HepG2 (cell line): Measurements from ENCODE around the gene TOR2A. TPM values are rescaled to one million over a fixed set of nuclear protein-coding genes. Genes with fewer than 3 reads are reported as not detected.
A peak's percentile ranks its signal among the peaks of the same experiment; 100 is the strongest.

Source experiments
- HDAC1 ChIP-seq: sonication (generic); formaldehyde crosslinking; IDR thresholded peaks from 2 replicates; pipeline ENCODE4 v1.5.1; 2020; ENCODE audit warnings: mild to moderate bottlenecking, missing genetic modification reagents
- HNF1B ChIP-seq: sonication (generic); formaldehyde crosslinking; IDR thresholded peaks from 2 replicates; pipeline ENCODE4 v1.5.1; 2020; ENCODE audit warnings: mild to moderate bottlenecking, moderate library complexity, missing genetic modification reagents
- KAT7 ChIP-seq: IDR thresholded peaks from 2 replicates; pipeline ENCODE4 v1.6.1; 2018; ENCODE audit warnings: borderline replicate concordance, missing compliant biosample characterization
- MIXL1 ChIP-seq: IDR thresholded peaks from 2 replicates; pipeline ENCODE4 v1.6.1; 2016
- MYPOP ChIP-seq: sonication (generic); formaldehyde crosslinking; IDR thresholded peaks from 2 replicates; pipeline ENCODE4 v1.8.1; 2023; ENCODE audit warnings: mild to moderate bottlenecking, moderate library complexity, missing genetic modification reagents
- MZF1 ChIP-seq: sonication (generic); formaldehyde crosslinking; IDR thresholded peaks from 2 replicates; pipeline ENCODE4 v1.8.1; 2023; ENCODE audit warnings: mild to moderate bottlenecking, missing genetic modification reagents, borderline replicate concordance
- NR2F2 ChIP-seq: IDR thresholded peaks from 2 replicates; pipeline ENCODE4 v1.6.1; 2012; ENCODE audit warnings: low read depth, inconsistent platforms, borderline replicate concordance
- RARA ChIP-seq: IDR thresholded peaks from 2 replicates; pipeline ENCODE4 v1.6.1; 2016; ENCODE audit warnings: missing genetic modification reagents, missing compliant biosample characterization
- REXO4 ChIP-seq: sonication (generic); formaldehyde crosslinking; IDR thresholded peaks from 2 replicates; pipeline ENCODE4 v1.8.0; 2022; ENCODE audit warnings: missing genetic modification reagents, mild to moderate bottlenecking, borderline replicate concordance
- SAP130 ChIP-seq: IDR thresholded peaks from 2 replicates; pipeline ENCODE4 v1.6.1; 2016; ENCODE audit warnings: low read depth
- SP5 ChIP-seq: IDR thresholded peaks from 2 replicates; pipeline ENCODE4 v1.6.1; 2016; ENCODE audit warnings: low read depth, borderline replicate concordance
- ZBTB39 ChIP-seq: sonication (generic); formaldehyde crosslinking; IDR thresholded peaks from 2 replicates; pipeline ENCODE4 v1.5.0; 2020; ENCODE audit warnings: missing genetic modification reagents
- ZNF121 ChIP-seq: sonication (generic); formaldehyde crosslinking; IDR thresholded peaks from 2 replicates; pipeline ENCODE4 v1.5.0; 2020; ENCODE audit warnings: mild to moderate bottlenecking, missing genetic modification reagents
- ZNF282 ChIP-seq: fragments of 450-650 bp; IDR thresholded peaks from 2 replicates; pipeline ENCODE4 v1.6.1; 2018; ENCODE audit not compliant: partially characterized antibody
- ZNF44 ChIP-seq: sonication (generic); formaldehyde crosslinking; IDR thresholded peaks from 2 replicates; pipeline ENCODE4 v1.5.1; 2020; ENCODE audit warnings: mild to moderate bottlenecking, missing genetic modification reagents
- ZNF776 ChIP-seq: sonication (generic); formaldehyde crosslinking; IDR thresholded peaks from 2 replicates; pipeline ENCODE4 v1.4.0; 2020; ENCODE audit warnings: mild to moderate bottlenecking, missing genetic modification reagents
- polyA plus RNA-seq, 8 experiments: library from polyadenylated mRNA; depleted of rRNA in 3 of 8; stranded (reverse) in 7 of 8; unstranded in 1 of 8; fragments of >200 nt; fragmentation: Illumina TruSeq in 4 of 8; extraction: Trizol in 4 of 8; gene quantifications; 2 replicates each; pipeline versions ENCODE4 v1.2.1 to v1.2.3, GENCODE V29; 2011 to 2016; ENCODE audit warnings: low read depth in 4 of 8, missing spikeins in 1 of 8, mixed read lengths in 1 of 8; ENCODE audit not compliant: insufficient read depth in 1 of 8
- total RNA-seq, 5 experiments: library from RNA; depleted of rRNA; stranded (reverse); fragments of >200 nt; fragmentation: Illumina TruSeq; extraction: Trizol; gene quantifications; 2 replicates each; pipeline ENCODE4 v1.2.3, GENCODE V29; 2016; ENCODE audit warnings: low read depth in 1 of 5
- TF ChIP-seq, protein P1 (sequence below): sonication (generic); formaldehyde crosslinking; IDR thresholded peaks from 2 replicates; pipeline ENCODE4 v1.9.0; 2021; ENCODE audit warnings: missing genetic modification reagents, borderline replicate concordance
- TF ChIP-seq, protein P2 (sequence below): IDR thresholded peaks from 2 replicates; pipeline ENCODE4 v1.6.1; 2016
- TF ChIP-seq, protein P3 (sequence below): sonication (generic); formaldehyde crosslinking; IDR thresholded peaks from 2 replicates; pipeline ENCODE4 v1.8.0; 2022; ENCODE audit warnings: missing genetic modification reagents, mild to moderate bottlenecking, borderline replicate concordance

Gene TOR2A
- total and polyA plus RNA-seq, 2 of the 13 experiments (the other 11 are each of a cell fraction or from before 2014, with no cell fraction given) = 3.5 to 7.2 TPM

DNA sequence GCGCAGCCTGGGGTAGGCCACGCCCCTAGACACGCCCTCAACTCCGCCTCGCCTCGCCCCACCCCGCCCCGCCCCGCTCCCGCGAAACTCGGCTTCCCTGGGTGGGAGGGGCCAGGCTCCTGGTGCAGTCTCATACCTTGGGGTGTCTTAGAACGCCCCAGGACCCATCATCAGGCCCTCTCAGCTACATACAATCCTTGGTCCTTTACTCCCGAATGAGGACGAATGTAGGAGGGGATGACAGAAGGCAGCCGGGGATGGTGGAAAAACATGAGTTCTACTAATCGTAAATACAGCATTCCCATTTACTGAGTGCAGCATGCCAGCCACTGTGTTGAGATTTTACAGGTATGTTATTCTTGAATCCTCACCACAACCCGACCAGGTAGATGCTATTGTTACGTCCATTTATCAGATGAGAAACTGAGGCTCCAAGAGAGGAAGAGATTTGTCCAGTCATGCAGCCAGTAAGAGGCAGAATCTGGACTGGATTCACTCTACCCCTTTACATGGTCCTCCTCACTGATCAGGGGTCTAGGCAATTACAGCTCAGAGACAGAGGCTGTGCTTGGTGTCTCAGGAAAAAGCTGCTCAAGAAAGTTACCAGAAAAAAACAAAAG lies 36.6 kb upstream of the TOR2A start (continued):
- TF ChIP-seq, protein P1, sequence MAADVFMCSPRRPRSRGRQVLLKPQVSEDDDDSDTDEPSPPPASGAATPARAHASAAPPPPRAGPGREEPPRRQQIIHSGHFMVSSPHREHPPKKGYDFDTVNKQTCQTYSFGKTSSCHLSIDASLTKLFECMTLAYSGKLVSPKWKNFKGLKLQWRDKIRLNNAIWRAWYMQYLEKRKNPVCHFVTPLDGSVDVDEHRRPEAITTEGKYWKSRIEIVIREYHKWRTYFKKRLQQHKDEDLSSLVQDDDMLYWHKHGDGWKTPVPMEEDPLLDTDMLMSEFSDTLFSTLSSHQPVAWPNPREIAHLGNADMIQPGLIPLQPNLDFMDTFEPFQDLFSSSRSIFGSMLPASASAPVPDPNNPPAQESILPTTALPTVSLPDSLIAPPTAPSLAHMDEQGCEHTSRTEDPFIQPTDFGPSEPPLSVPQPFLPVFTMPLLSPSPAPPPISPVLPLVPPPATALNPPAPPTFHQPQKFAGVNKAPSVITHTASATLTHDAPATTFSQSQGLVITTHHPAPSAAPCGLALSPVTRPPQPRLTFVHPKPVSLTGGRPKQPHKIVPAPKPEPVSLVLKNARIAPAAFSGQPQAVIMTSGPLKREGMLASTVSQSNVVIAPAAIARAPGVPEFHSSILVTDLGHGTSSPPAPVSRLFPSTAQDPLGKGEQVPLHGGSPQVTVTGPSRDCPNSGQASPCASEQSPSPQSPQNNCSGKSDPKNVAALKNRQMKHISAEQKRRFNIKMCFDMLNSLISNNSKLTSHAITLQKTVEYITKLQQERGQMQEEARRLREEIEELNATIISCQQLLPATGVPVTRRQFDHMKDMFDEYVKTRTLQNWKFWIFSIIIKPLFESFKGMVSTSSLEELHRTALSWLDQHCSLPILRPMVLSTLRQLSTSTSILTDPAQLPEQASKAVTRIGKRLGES (CRISPR knock-in tag) = no peak
- no peak for TF ChIP-seq MZF1 (CRISPR knock-in tag)
- no peak for TF ChIP-seq ZNF44 (CRISPR knock-in tag)
- no peak for TF ChIP-seq ZNF282
- no peak for TF ChIP-seq ZNF121
- no peak for TF ChIP-seq KAT7 (CRISPR knock-in tag)
- peak; percentile 6; the same call in 1 of the 2 replicates for TF ChIP-seq SP5 (CRISPR knock-in tag)
- TF ChIP-seq, protein P2, sequence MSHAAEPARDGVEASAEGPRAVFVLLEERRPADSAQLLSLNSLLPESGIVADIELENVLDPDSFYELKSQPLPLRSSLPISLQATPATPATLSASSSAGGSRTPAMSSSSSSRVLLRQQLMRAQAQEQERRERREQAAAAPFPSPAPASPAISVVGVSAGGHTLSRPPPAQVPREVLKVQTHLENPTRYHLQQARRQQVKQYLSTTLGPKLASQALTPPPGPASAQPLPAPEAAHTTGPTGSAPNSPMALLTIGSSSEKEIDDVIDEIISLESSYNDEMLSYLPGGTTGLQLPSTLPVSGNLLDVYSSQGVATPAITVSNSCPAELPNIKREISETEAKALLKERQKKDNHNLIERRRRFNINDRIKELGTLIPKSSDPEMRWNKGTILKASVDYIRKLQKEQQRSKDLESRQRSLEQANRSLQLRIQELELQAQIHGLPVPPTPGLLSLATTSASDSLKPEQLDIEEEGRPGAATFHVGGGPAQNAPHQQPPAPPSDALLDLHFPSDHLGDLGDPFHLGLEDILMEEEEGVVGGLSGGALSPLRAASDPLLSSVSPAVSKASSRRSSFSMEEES (CRISPR knock-in tag) = no peak
- no peak for TF ChIP-seq ZNF776
- TF ChIP-seq MIXL1 = no peak
- TF ChIP-seq HDAC1 = 0 out of 2 replicates have a peak, but pooled peaks have one; percentile 22
- TF ChIP-seq MYPOP (CRISPR knock-in tag) = no peak
- TF ChIP-seq, protein P3, sequence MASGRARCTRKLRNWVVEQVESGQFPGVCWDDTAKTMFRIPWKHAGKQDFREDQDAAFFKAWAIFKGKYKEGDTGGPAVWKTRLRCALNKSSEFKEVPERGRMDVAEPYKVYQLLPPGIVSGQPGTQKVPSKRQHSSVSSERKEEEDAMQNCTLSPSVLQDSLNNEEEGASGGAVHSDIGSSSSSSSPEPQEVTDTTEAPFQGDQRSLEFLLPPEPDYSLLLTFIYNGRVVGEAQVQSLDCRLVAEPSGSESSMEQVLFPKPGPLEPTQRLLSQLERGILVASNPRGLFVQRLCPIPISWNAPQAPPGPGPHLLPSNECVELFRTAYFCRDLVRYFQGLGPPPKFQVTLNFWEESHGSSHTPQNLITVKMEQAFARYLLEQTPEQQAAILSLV (CRISPR knock-in tag) = no peak
- 0 out of 2 replicates have a peak, but pooled peaks have one; percentile 34 for TF ChIP-seq HNF1B (CRISPR knock-in tag)
- no peak for TF ChIP-seq ZBTB39 (CRISPR knock-in tag)
- no peak for TF ChIP-seq RARA (CRISPR knock-in tag)
- no peak for TF ChIP-seq REXO4 (CRISPR knock-in tag)
- TF ChIP-seq NR2F2 = no peak
- peak; percentile 6; the same call in 1 of the 2 replicates for TF ChIP-seq SAP130
